A673 (cell line): ENCODE results near the gene PIK3R6. TPM values are rescaled to one million over a fixed set of nuclear protein-coding genes. Genes with fewer than 3 reads are reported as not detected.
A peak's percentile ranks its signal among the peaks of the same experiment; 100 is the strongest.

ENCODE experiments used
- BruUV-seq: library from RNA; stranded (reverse); fragments of 400-500 nt; replicated peaks from 2 replicates; lab custom pipeline; 2021; lab: Mats Ljungman, UMichigan
- CTCF ChIA-PET: fragments of 300-600 bp; sonication (Branson Sonifier 250); formaldehyde crosslinking; loops from one replicate; lab custom pipeline; 2022; ENCODE audit warnings: antibody characterized with exemption; lab: Charles Lee
- POLR2A ChIA-PET: fragments of 300-600 bp; sonication (Branson Sonifier 250); formaldehyde crosslinking; loops from one replicate; lab custom pipeline; 2022; ENCODE audit warnings: antibody characterized with exemption; ENCODE audit not compliant: low non-redundant PET; lab: Charles Lee
- DNase-seq: peaks from one replicate; pipeline ENCODE4 v3.0.0-alpha.2; 2015; ENCODE audit warnings: low spot score
- H3K27ac ChIP-seq: fragments of 200-600 bp; sonication (generic); 2 replicates; pipeline ENCODE4 v1.5.1; 2016; ENCODE audit warnings: mixed run types, low read depth, mild to moderate bottlenecking, mixed read lengths, antibody characterized with exemption, low read length; ENCODE audit not compliant: poor library complexity, severe bottlenecking
- H3K27me3 ChIP-seq: fragments of 200-600 bp; sonication (generic); replicated peaks from 2 replicates; pipeline ENCODE4 v1.6.1; 2017; ENCODE audit warnings: mixed run types, low read depth, mild to moderate bottlenecking, mixed read lengths, antibody characterized with exemption, low read length; ENCODE audit not compliant: insufficient read depth, poor library complexity
- H3K36me3 ChIP-seq: fragments of 200-600 bp; sonication (generic); 2 replicates; pipeline ENCODE4 v1.6.1; 2016; ENCODE audit warnings: mixed run types, mild to moderate bottlenecking, mixed read lengths, antibody characterized with exemption, low read length; ENCODE audit not compliant: insufficient read depth, poor library complexity, severe bottlenecking
- H3K4me1 ChIP-seq: fragments of 200-600 bp; sonication (generic); 2 replicates; pipeline ENCODE4 v1.6.1; 2017; ENCODE audit warnings: mixed run types, mild to moderate bottlenecking, mixed read lengths, antibody characterized with exemption, low read length; ENCODE audit not compliant: insufficient read depth, poor library complexity, severe bottlenecking
- H3K4me3 ChIP-seq: fragments of 200-600 bp; sonication (generic); 2 replicates; pipeline ENCODE4 v1.5.1; 2016; ENCODE audit warnings: low read depth, mixed run types, mild to moderate bottlenecking, mixed read lengths, low read length; ENCODE audit not compliant: poor library complexity, severe bottlenecking
- H3K9me3 ChIP-seq: fragments of 200-600 bp; sonication (generic); 2 replicates; pipeline ENCODE4 v1.6.1; 2016; ENCODE audit warnings: mixed run types, low read depth, mild to moderate bottlenecking, mixed read lengths, antibody characterized with exemption, low read length; ENCODE audit not compliant: poor library complexity, severe bottlenecking
- CTCF ChIP-seq: fragments of 300-800, 200-600 bp; sonication (generic); conservative IDR thresholded peaks from 2 replicates; pipeline ENCODE4 v1.5.1; 2017; ENCODE audit warnings: low read depth, mild to moderate bottlenecking, antibody characterized with exemption, low read length, moderate library complexity, mixed read lengths
- EZH2 ChIP-seq: fragments of 200-600 bp; sonication (generic); IDR thresholded peaks from 2 replicates; pipeline ENCODE4 v1.6.1; 2017; ENCODE audit warnings: borderline replicate concordance, low read depth, mild to moderate bottlenecking, mixed read lengths, antibody characterized with exemption, low read length; ENCODE audit not compliant: poor library complexity, severe bottlenecking
- intact Hi-C: fragments of 100-400 bp; cut with micrococcal nuclease; formaldehyde crosslinking; loops from one replicate; pipeline ENCODE4 v1.10.0; 2022; ENCODE audit not compliant: unreplicated experiment
- total RNA-seq: library from RNA; stranded (reverse); gene quantifications from 2 replicates; pipeline ENCODE4 v1.2.3, GENCODE V29; 2021

Gene PIK3R6
- total RNA-seq, 1 experiment from 2014 or later, result not detected

- H3K4me1 ChIP-seq, result no peaks in the 10 kb centered on the region
- H3K27me3 ChIP-seq, result no peaks in the 10 kb centered on the region
- ChIA-PET CTCF (interaction anchor here (0.5 kb wide), 1 partner anchor 10 kb away, joined by 6 read pairs; no protein-coding TSS in a partner anchor), POLR2A (no interaction called here)
- H3K4me3 ChIP-seq, result no peak overlapping the region
- DNase-seq, result no peak
- no peak overlapping the region for H3K27ac ChIP-seq
- H3K9me3 ChIP-seq, result no peaks in the 10 kb centered on the region
- no peaks in the 10 kb centered on the region for H3K36me3 ChIP-seq
- TF ChIP-seq EZH2 (no peak), CTCF (no peak)
- no TSS peak for BruUV-seq
- intact Hi-C loops, result no loop called here
These were observed 19.6 kb downstream of the PIK3R6 start for GRCh38 chr17:8847891-8848290.

GRCh38 chr17:8846768-8847211 lies 20.7 kb downstream of the PIK3R6 start:
- Histone ChIP-seq H3K27me3 (no peaks in the 10 kb centered on the region), H3K4me1 (no peaks in the 10 kb centered on the region), H3K27ac (no peak overlapping the region), H3K36me3 (no peaks in the 10 kb centered on the region), H3K9me3 (no peaks in the 10 kb centered on the region), H3K4me3 (no peak overlapping the region)
- TF ChIP-seq EZH2, result no peak
- no peak for TF ChIP-seq CTCF
- POLR2A ChIA-PET, result no interaction called here
- CTCF ChIA-PET, result no interaction called here
- no TSS peak for BruUV-seq
- intact Hi-C loops, result no loop called here
- DNase-seq, result peak; percentile 61

GRCh38 chr17:8844229-8845218 lies 22.9 kb downstream of the PIK3R6 start:
- ChIA-PET POLR2A (no interaction called here), CTCF (no interaction called here)
- no TSS peak for BruUV-seq
- Histone ChIP-seq H3K4me3 (no peak overlapping the region), H3K4me1 (no peaks in the 10 kb centered on the region), H3K27ac (no peak overlapping the region), H3K27me3 (no peaks in the 10 kb centered on the region), H3K36me3 (no peaks in the 10 kb centered on the region), H3K9me3 (no peaks in the 10 kb centered on the region)
- intact Hi-C loops, result no loop called here
- DNase-seq, result no peak
- TF ChIP-seq CTCF, result no peak
